NCI-H1417 (cell line): ENCODE measurements around the gene GALNT9.
"Not testable (repeated sequence)": the region's sequence is repeated elsewhere in the genome, so short reads cannot be mapped to it uniquely, and the experiment has no call there.

Experiments used
- DNase-seq, 3 experiments: peaks; one replicate each; lab custom pipeline; 2025; lab: John Stamatoyannopoulos, UW

GALNT9 gene

DNA sequence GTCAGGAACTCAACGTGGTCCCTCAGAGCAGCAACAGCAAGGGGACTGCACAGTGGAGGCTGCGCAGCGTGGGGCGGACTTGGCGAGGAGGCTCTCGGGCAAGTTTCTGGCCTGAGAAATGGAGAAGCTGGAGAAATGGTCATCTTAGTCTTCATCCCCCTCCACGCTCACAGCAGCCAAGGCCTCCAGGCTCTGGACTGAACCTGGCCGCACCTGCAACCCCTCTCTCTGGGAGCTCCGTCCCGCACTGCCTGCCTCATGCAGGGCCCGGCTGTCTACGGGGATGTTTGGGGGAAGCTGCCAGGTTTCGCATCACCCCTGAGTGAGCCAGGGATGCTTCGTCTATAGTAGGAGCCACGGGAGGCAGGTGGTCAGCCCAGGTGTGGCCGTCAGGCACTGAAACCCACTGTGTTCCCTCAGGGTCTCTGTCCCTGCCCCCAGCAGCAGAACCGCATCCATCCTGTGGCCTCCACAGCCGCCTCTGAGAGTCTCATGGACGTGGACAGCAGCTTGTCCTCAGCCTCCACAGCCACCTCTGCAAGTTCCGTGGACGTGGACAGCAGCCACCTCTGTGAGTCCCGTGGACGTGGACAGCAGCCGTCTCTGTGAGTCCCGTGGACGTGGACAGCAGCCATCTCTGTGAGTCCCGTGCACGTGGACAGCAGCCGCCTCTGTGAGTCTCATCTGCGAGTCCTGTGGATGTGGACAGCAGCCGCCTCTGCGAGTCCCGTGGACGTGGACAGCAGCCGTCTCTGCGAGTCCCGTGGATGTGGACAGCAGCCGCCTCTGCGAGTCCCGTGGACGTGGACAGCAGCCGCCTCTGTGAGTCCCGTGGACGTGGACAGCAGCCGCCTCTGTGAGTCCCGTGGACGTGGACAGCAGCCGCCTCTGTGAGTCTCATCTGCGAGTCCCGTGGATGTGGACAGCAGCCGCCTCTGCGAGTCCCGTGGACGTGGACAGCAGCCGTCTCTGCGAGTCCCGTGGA, 29.1 kb upstream of the GALNT9 start:
- DNase-seq, result not testable (repeated sequence)

DNA sequence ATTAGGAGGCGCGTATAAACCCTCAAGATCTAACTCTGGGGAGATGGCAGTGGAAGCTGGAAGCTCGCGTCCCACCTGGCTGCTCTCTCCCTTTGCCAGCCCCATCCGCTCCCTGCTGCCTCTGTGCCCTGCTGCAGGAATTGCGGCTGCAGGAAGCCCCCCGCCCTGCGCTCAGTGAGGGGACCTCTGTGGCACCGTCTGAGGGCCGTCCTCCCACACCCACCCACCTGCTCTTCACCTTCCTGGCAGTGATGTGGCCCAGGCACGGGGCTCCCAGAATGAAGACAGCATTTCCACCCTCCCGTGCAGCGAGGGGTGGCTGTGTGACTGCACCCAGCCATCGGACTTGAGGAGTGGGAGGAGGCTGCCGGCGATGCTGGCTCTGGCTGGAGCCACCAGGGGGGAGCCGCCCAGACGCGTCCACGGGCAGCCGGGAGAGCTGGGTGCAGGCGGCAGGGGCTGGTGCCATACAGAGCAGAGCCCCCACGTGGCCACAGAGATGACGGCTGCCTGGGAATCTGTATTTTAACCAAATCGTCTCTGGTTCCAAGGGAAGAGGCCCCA, 28.3 kb upstream of the GALNT9 start:
- DNase-seq, result no peak

DNA sequence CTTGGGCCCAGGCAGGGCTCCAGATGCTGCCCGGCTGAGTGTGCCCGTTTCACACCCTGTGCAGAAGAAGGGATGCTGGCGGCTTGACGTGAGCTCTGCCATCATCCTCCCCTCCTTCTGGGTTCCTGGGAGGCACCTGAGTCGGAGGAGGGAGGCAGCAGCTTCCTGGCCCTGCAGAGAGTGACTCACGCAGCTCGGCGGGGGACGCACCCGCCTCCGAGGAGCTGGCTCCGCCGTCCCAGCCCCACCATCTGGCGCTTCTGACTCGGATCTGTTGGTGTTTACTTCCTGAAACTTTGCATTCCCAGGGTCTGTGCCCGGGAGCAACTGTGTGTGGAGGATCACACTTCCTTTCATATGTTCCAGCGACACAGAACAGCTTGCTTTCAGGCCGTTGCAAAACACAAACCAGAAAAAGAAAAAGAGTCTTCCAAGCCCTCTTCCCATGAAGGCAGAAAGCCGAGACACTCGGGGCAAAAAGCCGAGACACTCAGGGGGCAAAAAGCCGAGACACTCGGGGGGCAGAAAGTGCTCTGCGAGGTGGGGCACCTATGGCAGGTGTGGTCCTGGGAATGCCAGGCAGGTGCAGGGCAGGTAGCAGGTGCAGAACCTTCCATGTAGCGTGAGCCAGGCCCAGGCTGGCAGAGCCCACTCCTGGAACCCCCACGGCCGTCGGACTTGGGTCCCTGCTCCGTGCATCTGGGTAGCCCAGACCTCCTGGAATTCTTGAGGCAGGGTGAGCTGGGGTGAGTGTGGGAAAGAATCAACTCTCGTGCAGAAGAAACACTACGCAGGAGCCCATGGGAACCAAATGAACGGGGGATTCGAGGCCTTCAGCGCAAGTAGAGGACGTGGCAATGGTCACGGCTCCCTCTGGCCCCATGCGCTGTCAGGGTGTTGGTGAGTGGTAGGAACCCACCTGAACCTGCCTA, 27.6 kb upstream of the GALNT9 start:
- DNase-seq, result peak in 1 of 3 experiments; percentile 24

DNA sequence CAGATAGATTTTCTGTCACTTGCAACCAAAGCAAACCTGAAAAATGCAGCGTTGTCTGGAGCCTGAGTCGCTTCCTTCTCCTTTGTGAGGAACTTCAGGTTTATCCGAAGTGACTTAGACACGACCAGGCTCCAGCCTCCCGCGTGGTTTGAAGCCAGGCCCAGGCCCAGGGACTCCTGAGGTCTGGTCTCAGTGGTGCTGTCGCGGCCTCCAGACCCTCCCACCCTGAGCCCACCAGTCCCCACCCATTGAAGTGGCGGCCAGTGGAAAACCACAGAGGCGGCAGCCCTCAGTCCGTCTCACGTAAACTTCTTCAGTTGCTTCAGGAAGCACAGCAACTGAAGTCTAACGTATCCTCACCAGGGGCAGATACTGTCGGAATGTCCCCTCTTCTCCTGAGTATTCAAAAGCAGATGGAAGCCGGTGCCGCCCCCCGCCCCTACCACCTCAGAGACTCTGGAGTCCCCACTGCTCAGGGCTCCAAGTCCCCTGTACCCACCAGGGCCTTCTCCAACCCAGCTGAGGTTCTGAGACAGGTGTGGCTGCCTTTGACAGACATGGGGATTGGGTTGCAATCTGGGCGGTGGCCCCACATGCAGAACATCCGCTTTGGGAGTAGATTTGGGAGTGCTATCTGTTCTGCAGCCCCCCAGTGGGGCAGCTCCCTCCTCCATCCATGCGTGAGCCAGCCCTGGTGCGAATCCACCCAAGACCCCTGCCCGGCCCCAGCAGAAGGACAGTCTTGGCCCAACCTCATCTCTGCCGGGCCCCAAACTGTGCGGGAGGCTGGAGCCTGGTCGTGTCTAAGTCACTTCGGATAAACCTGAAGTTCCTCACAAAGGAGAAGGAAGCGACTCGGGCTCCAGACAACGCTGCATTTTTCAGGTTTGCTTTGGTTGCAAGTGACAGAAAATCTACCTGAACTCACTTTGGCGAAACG, 26.6 kb upstream of the GALNT9 start:
- DNase-seq, result no peak

DNA sequence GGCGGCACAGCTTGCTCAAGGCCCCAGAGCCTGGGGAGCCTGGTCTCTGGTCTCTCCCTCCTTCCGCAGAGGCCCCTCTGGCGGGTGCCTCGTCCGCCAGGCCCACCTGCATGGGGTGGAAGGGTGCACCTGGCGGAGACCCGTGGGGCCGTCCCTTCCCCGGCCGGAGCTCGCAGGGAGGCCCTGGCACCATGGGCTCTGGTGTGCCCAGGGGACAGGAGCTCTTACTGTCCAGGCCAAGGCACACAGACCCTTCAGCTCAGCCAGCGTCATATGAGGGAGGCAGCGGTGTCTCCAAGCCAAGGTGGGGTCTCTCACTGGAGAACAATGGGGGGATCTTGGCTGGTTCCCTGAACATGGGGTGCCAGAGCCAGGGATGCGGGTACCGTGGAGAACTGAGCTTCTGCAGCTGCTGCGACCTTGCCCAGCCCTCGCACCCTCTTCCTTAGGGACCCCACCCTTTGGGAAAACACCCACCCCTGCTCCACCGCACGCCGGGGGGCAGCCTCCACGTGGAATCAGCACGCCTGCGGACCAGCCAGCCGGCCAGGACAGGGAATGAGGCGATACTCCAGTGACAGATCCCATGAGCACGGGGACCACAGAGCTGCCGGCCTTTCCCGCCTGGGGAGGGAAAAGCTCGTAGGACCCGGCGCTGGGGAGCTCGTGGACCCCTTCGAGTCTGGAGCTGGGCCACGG, 25.7 kb upstream of the GALNT9 start:
- no peak for DNase-seq

DNA sequence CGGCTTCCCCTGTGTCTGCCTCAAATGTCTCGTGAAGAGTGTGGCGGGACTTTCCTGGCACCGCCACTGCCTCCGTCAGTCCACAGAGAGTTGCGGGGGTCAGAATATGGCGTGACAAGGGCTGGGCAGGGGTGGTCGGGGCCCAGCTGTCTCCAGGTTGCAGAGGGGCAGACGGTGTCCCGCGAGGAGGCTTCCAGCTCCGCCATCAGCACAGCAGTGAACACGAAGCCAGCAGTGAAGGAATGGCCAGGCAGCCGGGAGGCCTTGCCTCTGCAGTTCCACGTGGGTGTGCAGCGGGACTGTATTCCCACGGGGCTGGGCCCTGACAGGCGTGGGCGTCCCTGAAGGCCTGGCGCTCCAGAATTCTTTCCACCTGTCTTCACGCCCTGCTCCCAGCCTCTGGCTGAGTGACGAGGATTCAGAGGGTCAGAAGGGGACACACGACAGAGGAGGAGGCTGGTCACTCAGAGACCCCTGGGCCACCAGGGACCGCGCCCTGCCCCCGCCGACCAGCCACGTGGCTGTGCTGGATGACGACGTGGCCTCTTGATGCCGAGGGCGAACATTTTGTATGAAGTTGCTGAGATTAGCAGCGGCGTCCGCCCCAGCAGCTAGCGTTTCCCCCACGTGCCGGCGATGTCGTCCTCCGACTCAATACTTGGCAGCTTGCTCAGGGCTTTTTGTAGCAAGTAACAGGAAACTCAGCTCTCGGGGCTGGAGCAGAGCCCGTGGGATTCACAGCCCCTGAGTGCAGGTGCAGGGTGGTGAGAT, 25.0 kb upstream of the GALNT9 start:
- DNase-seq, result no peak

DNA sequence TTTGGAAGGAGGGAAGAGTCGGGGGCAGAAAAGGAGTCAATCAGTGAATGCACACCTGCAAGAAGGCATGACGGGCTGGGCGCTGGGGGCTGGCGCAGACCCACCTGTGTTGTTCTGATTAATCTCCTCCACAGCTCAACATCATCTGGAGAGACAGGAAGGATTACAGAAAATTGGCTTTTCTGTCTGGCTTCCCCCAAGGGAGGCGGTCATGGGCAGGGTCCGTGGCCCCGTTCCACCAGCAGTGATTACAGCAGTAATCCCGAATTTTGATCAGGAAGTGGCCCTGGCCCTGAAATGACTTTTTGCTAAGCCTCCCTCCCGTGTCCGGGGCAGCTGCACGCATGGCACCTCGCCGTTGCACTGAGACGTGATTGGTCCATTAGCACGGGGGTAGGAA, 24.4 kb upstream of the GALNT9 start:
- DNase-seq, result no peak

DNA sequence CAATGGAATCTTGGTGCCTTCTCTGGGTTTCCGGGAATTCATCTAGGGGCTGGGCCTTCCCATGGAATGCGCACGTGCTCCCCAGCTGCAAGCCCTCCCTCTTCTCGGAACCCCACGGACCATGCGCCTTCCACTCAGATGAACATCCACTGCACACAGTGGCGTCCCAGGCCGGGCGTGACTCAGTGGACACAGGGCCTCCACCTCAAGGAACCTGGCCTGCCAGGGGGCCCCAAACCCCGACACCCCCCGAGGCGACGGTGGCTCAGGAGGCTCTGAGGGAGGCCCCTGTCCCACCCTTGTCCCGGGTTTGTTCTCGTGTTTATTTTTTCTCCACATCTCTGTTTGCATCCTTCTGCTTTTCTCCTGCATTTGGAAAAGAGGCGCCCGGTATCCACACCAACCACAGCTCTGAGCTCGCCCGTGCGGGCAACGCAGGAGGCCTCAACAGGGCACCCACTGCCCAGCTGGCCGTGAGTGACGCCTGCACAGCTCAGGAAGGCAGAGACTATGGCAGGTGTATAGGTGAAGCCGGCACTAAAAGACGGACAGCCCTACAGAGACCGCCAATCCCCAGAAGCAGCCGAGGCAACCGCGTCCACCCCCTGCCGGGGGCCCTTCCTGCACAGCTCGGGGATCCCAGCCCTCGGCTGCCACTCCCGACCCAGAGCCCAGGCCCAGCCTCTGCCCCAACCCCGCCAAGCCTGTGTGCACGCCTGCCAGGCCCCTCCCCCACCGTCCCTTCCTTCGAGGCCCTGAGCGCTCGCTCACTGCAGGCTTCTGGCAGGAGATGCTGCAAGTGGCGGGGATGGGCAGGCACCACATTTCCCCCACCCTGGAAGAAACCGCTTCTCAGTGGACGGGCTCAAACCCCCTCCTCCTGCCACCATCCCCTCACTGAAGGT, 23.8 kb upstream of the GALNT9 start:
- DNase-seq, result no peak

DNA sequence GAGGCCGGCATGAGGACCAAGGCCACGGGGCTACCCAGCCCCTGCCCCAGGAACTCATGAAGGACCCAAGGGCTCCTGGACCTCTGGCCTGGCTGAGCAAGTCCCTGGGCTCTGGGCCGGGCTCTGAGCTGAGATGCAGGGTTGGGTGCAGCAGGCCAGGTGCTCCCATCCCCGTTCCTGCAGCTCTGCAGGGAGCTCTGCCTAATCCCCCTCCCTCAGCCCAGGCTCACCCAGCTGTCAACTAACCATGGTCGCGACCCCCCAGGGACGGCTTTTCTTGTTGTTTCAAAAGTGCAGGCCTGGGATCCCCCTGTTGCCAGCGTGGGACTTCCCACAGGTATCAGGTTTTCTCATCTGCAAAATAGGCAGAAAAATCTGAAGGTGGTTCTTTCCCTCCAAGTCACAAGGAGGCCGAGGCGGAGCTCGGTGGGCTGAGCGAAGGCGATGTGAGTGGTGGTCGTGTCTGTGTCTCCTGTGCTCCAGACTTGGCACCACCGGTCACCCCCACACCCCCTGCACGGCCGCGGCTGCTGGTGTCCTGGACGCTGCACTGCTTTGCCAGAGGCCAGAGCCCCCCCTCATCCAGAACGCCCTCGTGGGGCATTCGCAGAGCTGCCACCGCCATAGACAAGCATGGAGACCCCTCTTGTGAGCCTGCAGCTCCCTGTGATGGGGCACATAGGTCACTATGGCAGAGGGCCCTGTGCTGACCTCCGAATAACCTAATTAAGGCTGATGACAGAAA, 22.5 kb upstream of the GALNT9 start:
- no peak for DNase-seq

DNA sequence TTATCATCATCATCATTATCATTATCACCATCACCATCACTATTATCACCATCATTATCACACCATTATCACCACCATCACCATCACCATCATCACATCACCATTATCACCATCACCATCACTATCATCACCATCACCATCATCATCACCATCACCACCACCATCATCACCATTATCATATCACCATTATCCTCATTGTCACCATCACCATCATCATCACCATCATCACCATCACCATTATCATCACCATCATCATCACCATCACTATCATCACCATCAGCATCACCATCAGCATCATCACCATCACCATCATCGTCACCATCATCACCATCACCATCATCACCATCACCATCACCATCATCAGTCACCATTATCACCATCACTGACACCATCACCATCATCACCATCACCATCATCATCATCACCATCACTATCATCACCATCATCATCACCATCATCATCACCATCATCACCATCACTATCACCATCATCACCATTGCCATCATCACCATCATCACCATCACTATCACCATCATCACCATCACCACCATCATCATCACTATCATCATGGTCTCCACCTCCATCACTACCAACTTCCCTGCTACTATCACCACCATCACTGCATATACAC, 20.2 kb upstream of the GALNT9 start:
- DNase-seq, result no peak

DNA sequence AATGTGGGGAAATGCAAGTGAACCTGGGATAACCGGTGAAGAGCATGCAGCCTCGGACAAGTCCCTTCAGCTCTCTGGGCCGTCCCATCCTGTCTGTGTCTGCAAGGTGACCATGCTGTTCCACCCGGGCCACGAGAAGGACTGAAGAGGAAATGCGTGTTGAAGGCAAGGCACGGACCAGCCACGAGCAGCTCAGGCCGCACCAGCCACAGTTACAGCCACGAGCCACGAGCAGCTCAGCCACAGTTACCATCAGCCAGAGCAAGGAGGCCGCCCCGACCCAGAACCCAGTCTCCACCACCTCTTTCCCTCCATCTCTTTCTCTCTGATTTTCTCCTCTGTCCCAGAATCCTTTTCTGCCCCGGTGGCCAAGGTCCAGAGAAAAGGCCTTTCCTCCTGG, 18.8 kb upstream of the GALNT9 start:
- DNase-seq, result no peak

DNA sequence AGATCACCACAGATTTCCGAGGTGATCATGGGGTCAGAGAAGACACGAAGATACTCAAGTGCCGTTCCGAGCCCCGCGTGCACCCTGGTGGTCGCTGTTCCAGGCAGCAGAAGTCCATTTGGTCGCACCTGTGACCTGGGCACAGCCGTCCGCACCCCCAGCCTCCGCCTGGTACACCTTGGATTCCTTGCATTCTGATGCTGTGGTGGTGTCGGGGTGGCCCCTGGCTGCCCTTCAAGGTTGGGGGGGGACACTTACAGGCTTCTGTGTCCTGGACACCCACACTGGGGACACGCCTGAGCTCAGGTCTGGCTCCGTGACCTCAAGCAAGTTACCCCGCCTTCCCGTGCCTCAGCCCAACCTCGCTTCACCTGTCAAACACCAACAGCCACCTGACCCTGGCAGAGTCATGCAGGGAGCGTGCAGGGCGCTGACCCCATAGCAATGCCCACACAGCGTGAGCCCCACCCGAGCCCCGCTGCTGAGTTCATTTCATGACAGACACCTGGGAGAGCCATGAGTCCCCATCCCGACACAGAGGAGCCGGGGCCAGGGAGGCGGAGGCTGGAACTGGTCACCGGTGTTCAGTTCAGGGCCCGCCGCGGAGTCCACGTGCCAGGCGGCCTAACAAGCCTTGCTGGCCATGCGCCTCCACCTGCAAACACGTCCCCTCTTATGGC, 17.9 kb upstream of the GALNT9 start:
- DNase-seq, result no peak

DNA sequence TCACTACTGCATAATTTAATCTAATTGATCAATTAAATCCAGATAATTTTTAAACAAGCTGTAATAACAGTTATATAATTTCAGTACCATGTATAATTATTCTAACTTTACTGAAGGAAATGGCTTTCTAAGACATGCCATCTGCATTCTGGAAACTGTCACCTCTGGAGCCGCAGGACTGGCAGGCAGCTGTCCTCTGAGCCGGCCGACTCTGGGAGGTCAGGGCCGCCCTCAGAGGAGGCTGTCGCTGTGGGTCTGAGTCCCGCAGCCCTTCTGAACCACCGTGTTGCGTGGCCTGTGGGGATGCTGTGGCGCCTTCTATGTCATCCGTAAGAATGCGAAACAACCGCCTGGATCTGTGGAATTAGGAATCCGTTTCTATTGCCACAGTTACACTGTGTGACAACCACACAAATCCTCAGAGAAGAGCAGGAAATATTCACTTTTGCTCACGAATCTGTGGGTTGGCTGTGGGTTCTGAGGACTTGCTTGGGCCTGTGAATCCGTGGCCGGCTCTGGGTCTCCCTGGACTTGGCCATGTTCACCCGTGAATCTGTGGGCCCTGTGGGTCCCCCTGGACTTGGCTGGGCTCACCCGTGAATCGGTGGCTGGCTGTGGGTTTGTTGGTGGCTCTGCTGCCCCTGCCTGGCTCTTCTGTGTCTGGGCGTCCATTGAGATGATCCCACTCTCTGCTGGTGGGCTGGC, 17.2 kb upstream of the GALNT9 start:
- no peak for DNase-seq

DNA sequence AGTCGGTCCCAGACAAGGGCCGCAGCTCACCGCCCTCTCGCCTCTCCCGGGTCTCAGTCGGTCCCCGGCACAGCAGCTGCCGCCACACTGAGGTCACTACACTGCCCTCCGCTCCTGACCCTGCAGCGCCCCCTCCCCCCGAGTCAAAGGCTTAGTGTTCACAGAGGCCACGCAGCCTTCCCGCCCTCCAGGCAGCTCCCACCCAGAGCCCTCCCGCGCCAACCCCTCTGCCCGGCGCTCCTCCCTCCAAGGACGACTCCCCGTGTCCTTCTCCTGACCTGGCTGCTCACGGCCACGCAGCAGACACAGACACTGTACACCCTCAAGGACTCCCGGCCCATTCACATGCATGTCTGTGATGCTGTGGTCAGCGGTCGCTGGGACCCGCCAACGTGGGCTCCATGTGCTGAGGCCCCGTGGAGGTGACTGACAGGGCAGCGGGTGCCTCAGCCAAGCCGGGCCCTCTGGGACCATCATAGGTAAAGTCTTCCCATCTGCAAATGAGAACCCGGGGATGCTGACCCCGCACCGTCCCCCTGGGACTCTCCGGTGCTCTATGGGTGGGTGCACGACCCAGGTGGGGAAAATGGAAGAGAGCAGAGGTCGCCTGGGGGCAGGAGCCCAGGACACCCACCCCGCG, 16.3 kb upstream of the GALNT9 start:
- DNase-seq, result no peak

DNA sequence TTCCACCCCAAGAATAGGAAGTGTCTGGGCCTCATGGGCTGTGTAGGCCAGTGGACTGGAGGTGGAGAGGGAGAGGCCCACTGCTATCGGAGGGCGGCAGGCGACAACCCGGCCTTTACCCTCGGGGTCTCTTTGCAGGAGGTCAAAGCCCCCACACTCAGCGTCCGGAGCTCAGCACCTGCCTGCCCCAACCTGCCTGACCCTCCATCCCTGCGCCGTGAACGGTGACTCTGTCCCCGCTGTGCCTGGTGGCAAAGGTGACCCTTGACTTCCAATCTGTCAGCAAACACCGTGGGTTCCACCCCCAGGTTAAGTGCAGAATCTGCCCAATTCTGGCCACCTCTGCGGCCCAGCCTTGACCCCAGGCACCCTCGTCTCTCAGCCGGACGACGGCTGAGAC, 15.7 kb upstream of the GALNT9 start:
- DNase-seq, result no peak

DNA sequence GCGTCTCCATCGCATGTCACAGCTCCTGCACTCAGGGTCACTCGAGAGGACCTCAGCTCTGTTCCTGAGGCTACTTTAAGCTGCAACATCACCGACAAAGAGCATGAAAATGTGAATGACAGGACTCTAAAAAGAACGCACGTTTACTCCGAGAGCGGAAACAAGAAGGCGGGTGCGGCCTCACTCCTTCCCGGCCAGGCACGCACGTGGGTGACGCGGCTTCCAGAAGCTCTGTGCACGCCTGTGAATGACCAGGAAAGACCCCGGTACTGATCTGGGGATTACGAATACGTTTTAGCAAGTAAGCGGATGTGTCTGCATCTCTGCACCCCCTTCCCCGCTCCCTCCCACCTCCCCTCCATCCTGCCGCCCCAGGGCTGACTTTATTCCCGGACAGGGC, 15.2 kb upstream of the GALNT9 start:
- DNase-seq, result no peak
